HepG2 (cell line): Measurements from ENCODE around the gene AMIGO1. TPM values are rescaled to one million over a fixed set of nuclear protein-coding genes. Genes with fewer than 3 reads are reported as not detected.

Experiments
- ATF7 ChIP-seq, 2 experiments: fragments of 450-650 bp in 1 of 2; sonication (generic) in 1 of 2; formaldehyde crosslinking in 1 of 2; IDR thresholded peaks; 2 replicates each; pipeline versions ENCODE4 v1.4.0 to v1.6.1; 2016 to 2020; ENCODE audit warnings: antibody characterized with exemption in 1 of 2, mild to moderate bottlenecking in 1 of 2, missing genetic modification reagents in 1 of 2
- CEBPG ChIP-seq: IDR thresholded peaks from 2 replicates; pipeline ENCODE4 v1.6.1; 2016
- MAFG ChIP-seq: sonication (generic); formaldehyde crosslinking; IDR thresholded peaks from 2 replicates; pipeline ENCODE4 v1.5.1; 2020; ENCODE audit warnings: mild to moderate bottlenecking, missing genetic modification reagents
- MED13 ChIP-seq: sonication (generic); formaldehyde crosslinking; IDR thresholded peaks from 2 replicates; pipeline ENCODE4 v1.5.0; 2020; ENCODE audit warnings: missing genetic modification reagents
- MTA3 ChIP-seq: sonication (generic); formaldehyde crosslinking; IDR thresholded peaks from 2 replicates; pipeline ENCODE4 v1.4.0; 2020; ENCODE audit warnings: missing genetic modification reagents
- NR2C2 ChIP-seq: sonication (generic); formaldehyde crosslinking; IDR thresholded peaks from 2 replicates; pipeline ENCODE4 v1.4.0; 2020; ENCODE audit warnings: missing genetic modification reagents, mild to moderate bottlenecking, moderate library complexity, borderline replicate concordance
- SALL1 ChIP-seq: sonication (generic); formaldehyde crosslinking; IDR thresholded peaks from 2 replicates; pipeline ENCODE4 v1.8.0; 2022; ENCODE audit warnings: mild to moderate bottlenecking, missing genetic modification reagents
- ZBTB7B ChIP-seq: sonication (generic); formaldehyde crosslinking; IDR thresholded peaks from 2 replicates; pipeline ENCODE4 v1.4.0; 2020; ENCODE audit warnings: missing genetic modification reagents
- ZFP36L2 ChIP-seq: sonication (generic); formaldehyde crosslinking; IDR thresholded peaks from 2 replicates; pipeline ENCODE4 v1.4.0; 2020; ENCODE audit warnings: missing genetic modification reagents
- ZMAT3 ChIP-seq: sonication (generic); formaldehyde crosslinking; conservative IDR thresholded peaks from 2 replicates; pipeline ENCODE4 v1.7.0; 2021; ENCODE audit warnings: missing genetic modification reagents
- ZNF101 ChIP-seq: sonication (generic); formaldehyde crosslinking; IDR thresholded peaks from 2 replicates; pipeline ENCODE4 v1.4.0; 2020; ENCODE audit warnings: mild to moderate bottlenecking, low read depth, missing genetic modification reagents, borderline replicate concordance
- ZNF142 ChIP-seq: sonication (generic); formaldehyde crosslinking; IDR thresholded peaks from 2 replicates; pipeline ENCODE4 v1.4.0; 2020; ENCODE audit warnings: missing genetic modification reagents
- ZNF230 ChIP-seq: sonication (generic); formaldehyde crosslinking; IDR thresholded peaks from 2 replicates; pipeline ENCODE4 v1.4.0; 2020; ENCODE audit warnings: mild to moderate bottlenecking, missing genetic modification reagents
- ZNF235 ChIP-seq: sonication (generic); formaldehyde crosslinking; IDR thresholded peaks from 2 replicates; pipeline ENCODE4 v1.8.1; 2023; ENCODE audit warnings: mild to moderate bottlenecking, missing genetic modification reagents, borderline replicate concordance
- ZNF256 ChIP-seq: sonication (generic); formaldehyde crosslinking; conservative IDR thresholded peaks from 2 replicates; pipeline ENCODE4 v1.4.0; 2020; ENCODE audit warnings: missing genetic modification reagents
- ZNF550 ChIP-seq: sonication (generic); formaldehyde crosslinking; IDR thresholded peaks from 2 replicates; pipeline ENCODE4 v1.4.0; 2020; ENCODE audit warnings: mild to moderate bottlenecking, missing genetic modification reagents, borderline replicate concordance
- ZSCAN12 ChIP-seq: sonication (generic); formaldehyde crosslinking; IDR thresholded peaks from 2 replicates; pipeline ENCODE4 v1.9.0; 2021; ENCODE audit warnings: mild to moderate bottlenecking, missing genetic modification reagents
- polyA plus RNA-seq, 8 experiments: library from polyadenylated mRNA; depleted of rRNA in 3 of 8; stranded (reverse) in 7 of 8; unstranded in 1 of 8; fragments of >200 nt; fragmentation: Illumina TruSeq in 4 of 8; extraction: Trizol in 4 of 8; gene quantifications; 2 replicates each; pipeline versions ENCODE4 v1.2.1 to v1.2.3, GENCODE V29; 2011 to 2016; ENCODE audit warnings: low read depth in 4 of 8, missing spikeins in 1 of 8, mixed read lengths in 1 of 8; ENCODE audit not compliant: insufficient read depth in 1 of 8
- total RNA-seq, 5 experiments: library from RNA; depleted of rRNA; stranded (reverse); fragments of >200 nt; fragmentation: Illumina TruSeq; extraction: Trizol; gene quantifications; 2 replicates each; pipeline ENCODE4 v1.2.3, GENCODE V29; 2016; ENCODE audit warnings: low read depth in 1 of 5
- TF ChIP-seq, protein P1 (sequence below): sonication (generic); formaldehyde crosslinking; IDR thresholded peaks from 2 replicates; pipeline ENCODE4 v1.5.0; 2020; ENCODE audit warnings: mild to moderate bottlenecking, missing genetic modification reagents

Gene AMIGO1
- total and polyA plus RNA-seq, 2 of the 13 experiments (the other 11 are each of a cell fraction or from before 2014, with no cell fraction given): 0.40 to 1.3 TPM

- TF ChIP-seq, protein P1, sequence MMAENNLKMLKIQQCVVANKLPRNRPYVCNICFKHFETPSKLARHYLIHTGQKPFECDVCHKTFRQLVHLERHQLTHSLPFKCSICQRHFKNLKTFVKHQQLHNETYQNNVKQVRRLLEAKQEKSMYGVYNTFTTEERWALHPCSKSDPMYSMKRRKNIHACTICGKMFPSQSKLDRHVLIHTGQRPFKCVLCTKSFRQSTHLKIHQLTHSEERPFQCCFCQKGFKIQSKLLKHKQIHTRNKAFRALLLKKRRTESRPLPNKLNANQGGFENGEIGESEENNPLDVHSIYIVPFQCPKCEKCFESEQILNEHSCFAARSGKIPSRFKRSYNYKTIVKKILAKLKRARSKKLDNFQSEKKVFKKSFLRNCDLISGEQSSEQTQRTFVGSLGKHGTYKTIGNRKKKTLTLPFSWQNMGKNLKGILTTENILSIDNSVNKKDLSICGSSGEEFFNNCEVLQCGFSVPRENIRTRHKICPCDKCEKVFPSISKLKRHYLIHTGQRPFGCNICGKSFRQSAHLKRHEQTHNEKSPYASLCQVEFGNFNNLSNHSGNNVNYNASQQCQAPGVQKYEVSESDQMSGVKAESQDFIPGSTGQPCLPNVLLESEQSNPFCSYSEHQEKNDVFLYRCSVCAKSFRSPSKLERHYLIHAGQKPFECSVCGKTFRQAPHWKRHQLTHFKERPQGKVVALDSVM: peak; percentile 58; the same call in 1 of the 2 replicates
- TF ChIP-seq ZNF142 (CRISPR knock-in tag) (peak; percentile 49; the same call in 1 of the 2 replicates), ZNF101 (no peak), ZNF230 (no peak), ZNF235 (CRISPR knock-in tag) (no peak; the same call in 1 of the 2 replicates), ZNF256 (CRISPR knock-in tag) (0 out of 2 replicates have a peak, but pooled peaks have one; percentile 71), ZSCAN12 (CRISPR knock-in tag) (0 out of 2 replicates have a peak, but pooled peaks have one; percentile 34), NR2C2 (no peak; the same call in 1 of the 2 replicates), ATF7 (IDR thresholded peaks at IDR 0.05) (no peak), ATF7 (CRISPR knock-in tag; IDR thresholded peaks at IDR 0.05) (no peak), ZMAT3 (CRISPR knock-in tag) (no peak), ZNF550 (CRISPR knock-in tag) (no peak), SALL1 (peak; percentile 85), ZBTB7B (CRISPR knock-in tag) (peak; percentile 49), MAFG (no peak), MTA3 (CRISPR knock-in tag) (no peak), CEBPG (CRISPR knock-in tag) (0 out of 2 replicates have a peak, but pooled peaks have one; percentile 13), ZFP36L2 (CRISPR knock-in tag) (peak; percentile 73; the same call in 1 of the 2 replicates), MED13 (CRISPR knock-in tag) (0 out of 2 replicates have a peak, but pooled peaks have one; percentile 64)
Measured at GRCh38 chr1:109493805-109494539, 15.6 kb downstream of the AMIGO1 start, which contains the start of gene CYB561D1 (continued).
